ENCODE measurements around the gene TUFM. TPM values are rescaled to one million over a fixed set of nuclear protein-coding genes. Genes with fewer than 3 reads are reported as not detected.

Gene TUFM
- total RNA-seq, 4 donors from 2014 or later = 51.5 to 120 (median 79.9) TPM

- no peak for TF ChIP-seq CTCF (IDR thresholded peaks at IDR 0.05; ENCODE audit: low read depth)
Observed at GRCh38 chr16:28835864-28836760, 10.0 kb downstream of the TUFM start.

GRCh38 chr16:28834873-28835863 is 11.0 kb downstream of the TUFM start:
- TF ChIP-seq CTCF (IDR thresholded peaks at IDR 0.05; ENCODE audit: low read depth) = no peak

- TF ChIP-seq CTCF (IDR thresholded peaks at IDR 0.05; ENCODE audit: low read depth) = no peak
Observed at GRCh38 chr16:28834349-28834748, 11.8 kb downstream of the TUFM start.

- TF ChIP-seq CTCF (IDR thresholded peaks at IDR 0.05; ENCODE audit: low read depth) = no peak
Observed at GRCh38 chr16:28830531-28830930, 15.6 kb downstream of the TUFM start.

GRCh38 chr16:28829747-28830146 is 16.4 kb downstream of the TUFM start:
- TF ChIP-seq CTCF (IDR thresholded peaks at IDR 0.05; ENCODE audit: low read depth) = no peak

GRCh38 chr16:28826141-28826540 is 20.0 kb downstream of the TUFM start:
- no peak for TF ChIP-seq CTCF (IDR thresholded peaks at IDR 0.05; ENCODE audit: low read depth)

GRCh38 chr16:28824717-28824973 is 21.5 kb downstream of the TUFM start:
- TF ChIP-seq CTCF (IDR thresholded peaks at IDR 0.05; ENCODE audit: low read depth) = no peak
